Gastroesophageal sphincter (tissue), 4 donors: ENCODE results near the gene PIGS. TPM values are rescaled to one million over a fixed set of nuclear protein-coding genes. Genes with fewer than 3 reads are reported as not detected.
A peak's percentile ranks its signal among the peaks of the same experiment; 100 is the strongest.

Experiments used
- ATAC-seq: fragments of 150-250 bp; one replicate; pipeline ENCODE4 v1.9.1; 2016; ENCODE audit warnings: mild to moderate bottlenecking, moderate library complexity
- H3K27ac ChIP-seq, 4 donors: fragments of 200-600 bp; sonication (generic) in 3 of 4; 1 replicate in 3 of 4; 2 replicates in 1 of 4; pipeline ENCODE4 v1.5.1; 2016 to 2019
- H3K27me3 ChIP-seq: fragments of 200-600 bp; sonication (generic); one replicate; pipeline ENCODE4 v1.5.1; 2019
- H3K36me3 ChIP-seq, 2 donors: fragments of 200-600 bp; sonication (generic); one replicate each; pipeline ENCODE4 v1.5.1; 2019; ENCODE audit warnings: control low read depth in 1 of 2
- H3K4me1 ChIP-seq, 3 donors: fragments of 200-600 bp; sonication (generic); 1 replicate in 2 of 3; 2 replicates in 1 of 3; pipeline ENCODE4 v1.5.1; 2016 to 2019; ENCODE audit warnings: control low read depth in 2 of 3
- H3K4me3 ChIP-seq, 2 donors: fragments of 200-600 bp; sonication (generic); one replicate each; pipeline ENCODE4 v1.5.1; 2019; ENCODE audit warnings: mild to moderate bottlenecking in 1 of 2, moderate library complexity in 1 of 2
- H3K9me3 ChIP-seq, 3 donors: fragments of 200-600 bp; sonication (generic); one replicate each; pipeline ENCODE4 v1.5.1; 2017 to 2019; ENCODE audit warnings: control low read depth in 2 of 3
- EP300 ChIP-seq: sonication (generic); formaldehyde crosslinking; IDR thresholded peaks from one replicate; pipeline ENCODE4 v1.6.1; 2017; ENCODE audit warnings: antibody characterized with exemption, mild to moderate bottlenecking
- POLR2A ChIP-seq, 2 donors: fragments of 450-650 bp; IDR thresholded peaks; one replicate each; pipeline ENCODE4 v1.6.1; 2017; ENCODE audit warnings: antibody characterized with exemption in 2 of 2, mild to moderate bottlenecking in 2 of 2, moderate library complexity in 1 of 2
- POLR2AphosphoS5 ChIP-seq: sonication (generic); formaldehyde crosslinking; IDR thresholded peaks from one replicate; pipeline ENCODE4 v1.6.1; 2017; ENCODE audit warnings: antibody characterized with exemption
- WGBS, 2 donors: methylation state at CpG; one replicate each; pipeline ENCODE4 v1.1.5; 2018; ENCODE audit warnings: low coverage in 1 of 2; 5-methylcytosine and 5-hydroxymethylcytosine counted together
- total RNA-seq, 4 donors: library from RNA; depleted of rRNA; stranded (reverse); fragments of >200 nt; gene quantifications; one replicate each; pipeline ENCODE4 v1.1.0, GENCODE V29; 2016
- TF ChIP-seq, protein P1 (sequence below), 4 experiments: fragments of 200-600 bp in 2 of 4; fragments of 450-650 bp in 2 of 4; sonication (generic) in 1 of 4; IDR thresholded peaks; one replicate each; pipeline ENCODE4 v1.5.1; 2017 to 2019; ENCODE audit warnings: antibody characterized with exemption in 4 of 4, mild to moderate bottlenecking in 2 of 4, moderate library complexity in 2 of 4

The PIGS gene
- total RNA-seq, 4 donors from 2014 or later: 40.8 to 90.4 (median 64.5) TPM

- Histone ChIP-seq H3K9me3 (no peaks in the 10 kb centered on the region), H3K4me3 (peak overlapping the region; percentile 44 to 66), H3K27me3 (no peaks in the 10 kb centered on the region), H3K4me1 (peaks cover 0 to 18% (median 5%) of the 10 kb centered on the region in 3 donors), H3K36me3 (no peaks in the 10 kb centered on the region), H3K27ac (peak overlapping the region; percentile 80 to 99 (median 94))
- peak; percentile 74 for ATAC-seq
- WGBS, 2 donors: 4 to 19% methylated on average over 9 to 16 of the region's 40 CpGs
- TF ChIP-seq POLR2A (IDR thresholded peaks at IDR 0.05): peak in 1 of 2 donors; percentile 2
- no peak for TF ChIP-seq EP300
- TF ChIP-seq POLR2AphosphoS5: no peak
- TF ChIP-seq, protein P1, sequence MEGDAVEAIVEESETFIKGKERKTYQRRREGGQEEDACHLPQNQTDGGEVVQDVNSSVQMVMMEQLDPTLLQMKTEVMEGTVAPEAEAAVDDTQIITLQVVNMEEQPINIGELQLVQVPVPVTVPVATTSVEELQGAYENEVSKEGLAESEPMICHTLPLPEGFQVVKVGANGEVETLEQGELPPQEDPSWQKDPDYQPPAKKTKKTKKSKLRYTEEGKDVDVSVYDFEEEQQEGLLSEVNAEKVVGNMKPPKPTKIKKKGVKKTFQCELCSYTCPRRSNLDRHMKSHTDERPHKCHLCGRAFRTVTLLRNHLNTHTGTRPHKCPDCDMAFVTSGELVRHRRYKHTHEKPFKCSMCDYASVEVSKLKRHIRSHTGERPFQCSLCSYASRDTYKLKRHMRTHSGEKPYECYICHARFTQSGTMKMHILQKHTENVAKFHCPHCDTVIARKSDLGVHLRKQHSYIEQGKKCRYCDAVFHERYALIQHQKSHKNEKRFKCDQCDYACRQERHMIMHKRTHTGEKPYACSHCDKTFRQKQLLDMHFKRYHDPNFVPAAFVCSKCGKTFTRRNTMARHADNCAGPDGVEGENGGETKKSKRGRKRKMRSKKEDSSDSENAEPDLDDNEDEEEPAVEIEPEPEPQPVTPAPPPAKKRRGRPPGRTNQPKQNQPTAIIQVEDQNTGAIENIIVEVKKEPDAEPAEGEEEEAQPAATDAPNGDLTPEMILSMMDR (IDR thresholded peaks at IDR 0.05): no peak
Observed at GRCh38 chr17:28599311-28600184, 28.2 kb upstream of the PIGS start.

DNA sequence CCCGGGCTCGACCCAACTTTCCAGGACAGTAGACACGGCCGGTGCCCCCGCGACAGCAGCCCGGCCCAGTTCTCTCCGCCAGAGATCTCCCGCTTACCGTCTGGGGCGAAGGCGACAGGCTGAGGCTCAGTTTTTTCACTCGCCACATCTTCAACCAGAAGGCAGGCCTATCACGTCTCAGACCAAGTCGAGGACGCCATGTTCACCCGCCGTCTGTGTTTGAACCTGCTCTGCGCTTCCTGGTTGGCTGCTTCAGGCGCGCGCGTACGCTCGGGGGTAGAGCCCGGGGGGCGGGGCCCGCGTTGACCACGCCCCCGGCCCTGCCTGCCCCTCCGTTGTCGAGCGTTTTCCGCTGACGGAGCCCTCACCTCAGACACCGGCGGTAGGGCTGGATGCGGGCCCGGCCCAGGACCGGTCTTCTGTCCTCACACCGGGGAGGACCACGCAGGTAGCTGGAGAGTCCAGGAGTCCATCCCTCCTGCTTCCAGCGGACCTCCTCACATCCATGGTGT, 27.5 kb upstream of the PIGS start, which contains the start of gene SPAG5:
Gene SPAG5, minus strand, starts transcription at position 227 of the 512 bp plus-strand sequence. Its CDS starts 79 bp downstream, at position 148.
- Histone ChIP-seq H3K36me3 (no peaks in the 10 kb centered on the region), H3K4me1 (peaks cover 0 to 18% (median 5%) of the 10 kb centered on the region in 3 donors), H3K9me3 (no peaks in the 10 kb centered on the region), H3K27ac (peak within 1 kb of the TSS; percentile 80 to 99 (median 94)), H3K4me3 (peak within 1 kb of the TSS; percentile 44 to 66), H3K27me3 (no peaks in the 10 kb centered on the region)
- ATAC-seq: peak; percentile 97
- WGBS, 2 donors: 0% methylated on average over 1 of the region's 44 CpGs; no CpG with 5 or more reads in 1 of the 2 donors
- TF ChIP-seq POLR2AphosphoS5: peak; percentile 97
- TF ChIP-seq EP300: no peak
- TF ChIP-seq POLR2A (IDR thresholded peaks at IDR 0.05): peak; percentile 88 to 91
- TF ChIP-seq, protein P1 (IDR thresholded peaks at IDR 0.05): no peak

DNA sequence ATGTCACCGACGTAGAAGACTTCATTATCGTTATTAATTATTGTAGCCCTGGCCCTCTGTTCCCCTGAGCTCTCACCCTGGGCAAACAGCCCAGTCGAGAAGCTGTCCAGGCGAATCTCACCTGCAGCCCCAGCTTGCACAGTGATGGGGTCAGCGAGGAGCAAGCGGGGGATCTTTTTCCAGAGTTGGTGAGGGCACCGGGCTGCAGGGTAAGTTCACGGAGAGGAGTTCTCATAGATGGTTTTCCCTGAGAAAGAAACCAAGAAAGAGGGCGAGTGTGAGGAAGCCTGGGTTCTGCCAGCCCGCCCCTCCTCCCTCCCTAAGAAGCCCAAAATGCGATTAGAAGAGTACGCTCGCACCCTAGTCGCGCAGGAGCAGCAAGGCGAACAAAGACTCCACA, 27.1 kb upstream of the PIGS start:
- 1 to 4% methylated on average over 5 to 8 of the region's 17 CpGs for WGBS, 2 donors
- TF ChIP-seq POLR2A (IDR thresholded peaks at IDR 0.05) (no peak), POLR2AphosphoS5 (no peak), EP300 (no peak)
- TF ChIP-seq, protein P1 (IDR thresholded peaks at IDR 0.05): no peak
- peaks cover 0 to 18% (median 5%) of the 10 kb centered on the region in 3 donors for H3K4me1 ChIP-seq
- peak overlapping the region in 3 of 4 donors; percentile 91 to 99 (median 96) for H3K27ac ChIP-seq
- ATAC-seq: no peak
- no peaks in the 10 kb centered on the region for H3K27me3 ChIP-seq
- H3K36me3 ChIP-seq: no peaks in the 10 kb centered on the region
- peak overlapping the region; percentile 44 to 66 for H3K4me3 ChIP-seq
- no peaks in the 10 kb centered on the region for H3K9me3 ChIP-seq

DNA sequence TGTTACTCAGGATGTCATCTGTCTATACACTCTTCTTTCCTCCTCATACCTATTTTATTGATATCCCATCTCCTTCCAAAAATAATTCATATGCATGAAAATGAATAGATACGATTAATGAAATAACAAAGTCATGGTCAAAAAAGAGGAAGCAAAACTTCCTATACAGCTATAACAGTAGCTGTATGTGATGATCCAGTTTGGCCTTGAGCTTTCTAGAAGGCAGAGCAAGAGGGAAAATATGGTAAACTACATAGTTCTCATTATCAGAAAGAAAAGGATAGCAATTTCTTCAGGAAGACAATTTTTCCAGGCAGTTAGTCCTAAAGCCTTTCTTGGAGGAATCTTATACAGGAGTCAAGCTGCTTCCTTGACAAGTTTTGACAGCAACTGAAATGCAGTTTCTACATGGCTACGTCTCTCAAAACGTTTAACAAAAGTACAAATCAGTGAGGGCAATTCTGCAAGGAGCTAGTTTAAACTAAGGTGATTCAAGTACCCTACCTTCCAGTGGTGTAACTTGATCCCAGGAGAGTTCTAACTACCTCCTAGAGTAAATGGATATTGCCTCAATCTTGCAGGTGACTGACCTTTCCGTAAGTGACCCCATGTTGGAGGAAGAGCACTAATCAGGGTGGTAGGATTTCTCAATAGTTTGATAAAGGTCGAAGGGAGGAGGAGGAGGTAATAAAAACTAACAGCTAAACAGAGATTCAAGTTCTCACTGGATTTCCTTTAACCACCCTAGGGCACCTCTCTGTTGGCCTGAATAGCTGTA, 26.5 kb upstream of the PIGS start:
- H3K36me3 ChIP-seq: no peaks in the 10 kb centered on the region
- H3K27ac ChIP-seq: no peak overlapping the region
- H3K4me1 ChIP-seq: peaks cover 0 to 18% (median 5%) of the 10 kb centered on the region in 3 donors
- H3K4me3 ChIP-seq: peak overlapping the region in 1 of 2 donors; percentile 66
- 24 to 25% methylated on average over 4 to 5 of the region's 5 CpGs for whole genome bisulfite sequencing, 2 donors
- TF ChIP-seq, protein P1 (IDR thresholded peaks at IDR 0.05): no peak
- TF ChIP-seq EP300 (no peak), POLR2A (IDR thresholded peaks at IDR 0.05) (no peak), POLR2AphosphoS5 (no peak)
- ATAC-seq: no peak
- H3K9me3 ChIP-seq: no peaks in the 10 kb centered on the region
- H3K27me3 ChIP-seq: no peaks in the 10 kb centered on the region
